Endothelial cell of umbilical vein (primary cell): ENCODE data around the gene TPSB2. TPM values are rescaled to one million over a fixed set of nuclear protein-coding genes. Genes with fewer than 3 reads are reported as not detected.

Experiments
- BruUV-seq: library from RNA; stranded (reverse); fragments of 400-500 nt; replicated peaks from 2 replicates; lab custom pipeline; 2021; lab: Mats Ljungman, UMichigan
- CTCF ChIA-PET: fragments of 300-600, 350-600 bp; sonication (Branson Sonifier 250); formaldehyde crosslinking; loops from one replicate; lab custom pipeline; 2021; ENCODE audit warnings: antibody characterized with exemption, inconsistent platforms; lab: Charles Lee
- POLR2A ChIA-PET: fragments of 300-600, 350-600 bp; sonication (Branson Sonifier 250); formaldehyde crosslinking; loops from one replicate; lab custom pipeline; 2021; ENCODE audit warnings: antibody characterized with exemption, inconsistent platforms; lab: Charles Lee
- DNase-seq: peaks from one replicate; pipeline ENCODE4 v3.0.0-alpha.2; 2011; ENCODE audit warnings: low read depth, low spot score
- FAIRE-seq: peaks from 2 replicates; lab custom pipeline; 2011; peaks lifted over from hg19 to GRCh38; lab: Jason Lieb, UNC
- H2AFZ ChIP-seq: 2 replicates; pipeline ENCODE4 v1.6.0; 2012; ENCODE audit warnings: low read depth, low read length, control low read depth, inconsistent platforms
- H3K27ac ChIP-seq: 2 replicates; pipeline ENCODE4 v1.5.1; 2011; ENCODE audit warnings: low read depth, mild to moderate bottlenecking, control low read depth, low read length, moderate library complexity; ENCODE audit not compliant: insufficient read depth
- H3K27me3 ChIP-seq, 2 experiments: 2 replicates each; pipeline versions ENCODE4 v1.6.0 to v1.6.1; 2011; ENCODE audit warnings: low read length in 2 of 2, mixed read lengths in 1 of 2; ENCODE audit not compliant: control insufficient read depth in 2 of 2, insufficient read depth in 2 of 2
- H3K36me3 ChIP-seq, 2 experiments: 2 replicates in 1 of 2; 3 replicates in 1 of 2; pipeline ENCODE4 v1.5.1; 2011; ENCODE audit warnings: low read length in 2 of 2, mild to moderate bottlenecking in 1 of 2, moderate library complexity in 1 of 2; ENCODE audit not compliant: control insufficient read depth in 2 of 2, insufficient read depth in 2 of 2; ENCODE audit errors: extremely low read depth in 1 of 2
- H3K4me1 ChIP-seq: 3 replicates; pipeline ENCODE4 v1.5.1; 2011; ENCODE audit warnings: mild to moderate bottlenecking, low read length; ENCODE audit not compliant: control insufficient read depth, insufficient read depth; ENCODE audit errors: extremely low read depth
- H3K4me2 ChIP-seq: 2 replicates; pipeline ENCODE4 v1.6.1; 2011; ENCODE audit warnings: low read length, control low read depth, mixed read lengths; ENCODE audit not compliant: insufficient read depth
- H3K4me3 ChIP-seq, 3 experiments: fragments of 200-600 bp in 1 of 3; sonication (generic), shearing (Covaris generic) in 1 of 3; replicated peaks in 1 of 3; 2 replicates each; pipeline ENCODE4 v1.5.1; 2011 to 2016; ENCODE audit warnings: control low read depth in 3 of 3, low read length in 3 of 3, mild to moderate bottlenecking in 2 of 3, inconsistent platforms in 1 of 3, low read depth in 1 of 3, moderate library complexity in 1 of 3; ENCODE audit not compliant: insufficient read depth in 1 of 3
- H3K79me2 ChIP-seq: 2 replicates; pipeline ENCODE4 v1.6.0; 2012; ENCODE audit warnings: low read length, inconsistent platforms; ENCODE audit not compliant: control insufficient read depth, insufficient read depth
- H3K9ac ChIP-seq: replicated peaks from 2 replicates; pipeline ENCODE3; 2011; ENCODE audit warnings: low read length, control low read depth; ENCODE audit not compliant: insufficient read depth; ENCODE audit errors: extremely low read depth
- H3K9me1 ChIP-seq: replicated peaks from 3 replicates; pipeline ENCODE4 v1.6.0; 2011; ENCODE audit warnings: mild to moderate bottlenecking, low read length; ENCODE audit not compliant: control insufficient read depth, insufficient read depth; ENCODE audit errors: extremely low read depth
- H3K9me3 ChIP-seq: replicated peaks from 2 replicates; pipeline ENCODE4 v1.5.1; 2012; ENCODE audit warnings: low read length, inconsistent platforms; ENCODE audit not compliant: control insufficient read depth, insufficient read depth
- H4K20me1 ChIP-seq: replicated peaks from 2 replicates; pipeline ENCODE3; 2011; ENCODE audit warnings: mild to moderate bottlenecking, low read length; ENCODE audit not compliant: control insufficient read depth, insufficient read depth; ENCODE audit errors: extremely low read depth
- CTCF ChIP-seq, 2 donors: IDR thresholded peaks; 1 replicate in 1 of 2; 2 replicates in 1 of 2; pipeline ENCODE4 v1.5.1; 2011; ENCODE audit warnings: low read length in 2 of 2, mild to moderate bottlenecking in 2 of 2, moderate library complexity in 2 of 2, control low read depth in 1 of 2, inconsistent platforms in 1 of 2, low read depth in 1 of 2; ENCODE audit not compliant: insufficient read depth in 1 of 2; ENCODE audit errors: extremely low read depth in 1 of 2
- EZH2 ChIP-seq: IDR thresholded peaks from 2 replicates; pipeline ENCODE4 v1.6.1; 2012; ENCODE audit warnings: borderline replicate concordance, low read depth, mild to moderate bottlenecking, moderate library complexity, low read length, inconsistent platforms; ENCODE audit not compliant: severe bottlenecking
- FOS ChIP-seq: IDR thresholded peaks from 2 replicates; pipeline ENCODE4 v1.6.1; 2011; ENCODE audit warnings: mild to moderate bottlenecking, low read length, moderate library complexity, borderline replicate concordance; ENCODE audit not compliant: insufficient read depth
- GATA2 ChIP-seq: IDR thresholded peaks from 2 replicates; pipeline ENCODE4 v1.7.0; 2011; ENCODE audit warnings: low read depth, mild to moderate bottlenecking, moderate library complexity, mixed read lengths, low read length; ENCODE audit not compliant: insufficient read length, insufficient read depth
- JUN ChIP-seq: IDR thresholded peaks from 2 replicates; pipeline ENCODE4 v1.6.1; 2011; ENCODE audit warnings: borderline replicate concordance, low read depth; ENCODE audit not compliant: insufficient read length, insufficient read depth
- MAX ChIP-seq: IDR thresholded peaks from 2 replicates; pipeline ENCODE4 v1.6.1; 2011; ENCODE audit not compliant: insufficient read depth, insufficient read length
- MYC ChIP-seq: IDR thresholded peaks from one replicate; pipeline ENCODE4 v1.6.1; 2011; ENCODE audit warnings: mild to moderate bottlenecking, low read depth, low read length
- POLR2A ChIP-seq: IDR thresholded peaks from 2 replicates; pipeline ENCODE4 v1.6.1; 2012; ENCODE audit warnings: low read depth, mild to moderate bottlenecking, control low read depth, low read length
- POLR2AphosphoS5 ChIP-seq: IDR thresholded peaks from 2 replicates; pipeline ENCODE4 v1.6.1; 2012; ENCODE audit warnings: low read depth, mild to moderate bottlenecking, control low read depth, low read length, moderate library complexity; ENCODE audit not compliant: insufficient read depth
- dilution Hi-C: fragments of 300-500 bp; cut with MboI; formaldehyde crosslinking; loops from one replicate; pipeline ENCODE4 v1.15.0; 2019; ENCODE audit warnings: low sequenced_read_pairs; ENCODE audit not compliant: extremely low pct_ligation_motif_present
- intact Hi-C: fragments of 100-400 bp; cut with micrococcal nuclease; formaldehyde crosslinking; loops from one replicate; pipeline ENCODE4 v1.10.0; 2022
- polyA plus RNA-seq, 4 experiments: library from polyadenylated mRNA; depleted of rRNA in 3 of 4; stranded (reverse) in 3 of 4; unstranded in 1 of 4; fragments of >200 nt; gene quantifications; 2 replicates each; pipeline versions ENCODE4 v1.2.1 to v1.2.3, GENCODE V29; 2011 to 2012; ENCODE audit warnings: missing spikeins in 1 of 4
- total RNA-seq: library from RNA; stranded (reverse); gene quantifications from 2 replicates; pipeline ENCODE4 v1.2.3, GENCODE V29; 2021

TPSB2 gene
- total and polyA plus RNA-seq, 2 donors (not counting 3 experiments of a cell fraction or from before 2014, with no cell fraction given) = not detected

DNA sequence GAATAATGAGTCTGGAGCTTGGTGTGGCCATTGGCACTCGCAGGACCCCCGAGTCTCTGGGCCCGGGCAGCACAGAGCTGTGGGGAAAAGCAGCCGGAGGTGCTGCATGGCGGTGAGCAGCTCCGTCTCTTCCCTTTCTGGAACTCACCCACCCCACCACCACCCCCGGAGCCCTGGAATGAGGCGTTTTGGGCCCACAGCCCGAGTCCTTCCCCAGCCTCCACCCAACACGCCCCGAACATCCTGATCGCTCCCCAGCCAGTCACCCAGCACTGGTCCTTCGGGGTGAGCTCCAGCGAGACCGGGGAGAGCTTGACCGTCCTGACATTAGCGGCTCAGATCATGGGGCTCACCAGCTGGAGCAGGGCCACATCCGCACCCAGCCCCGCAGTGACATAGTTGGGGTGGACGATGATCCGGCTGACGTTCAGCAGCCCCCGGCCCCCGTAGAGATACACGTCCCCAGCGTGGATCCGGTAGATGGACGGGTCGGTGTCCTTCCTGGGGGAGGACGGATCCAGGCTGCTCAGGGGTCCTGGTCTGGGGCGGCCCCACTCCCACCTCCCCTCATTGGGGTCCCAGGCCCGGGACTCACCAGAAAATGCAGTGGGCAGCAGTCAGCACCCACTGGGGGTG, 32.3 kb upstream of the TPSB2 start:
- dilution Hi-C loops (no loop called here), intact Hi-C loops (no loop called here)
- Histone ChIP-seq H3K27me3 (peaks cover 21 to 25% of the 10 kb centered on the region in 2 experiments), H2AFZ (no peak overlapping the region), H3K4me3 (no peak overlapping the region), H3K4me1 (no peaks in the 10 kb centered on the region), H3K9ac (no peak overlapping the region), H3K79me2 (no peaks in the 10 kb centered on the region), H3K9me1 (no peaks in the 10 kb centered on the region), H4K20me1 (no peaks in the 10 kb centered on the region), H3K27ac (no peak overlapping the region), H3K4me2 (no peak overlapping the region), H3K9me3 (no peaks in the 10 kb centered on the region), H3K36me3 (no peaks in the 10 kb centered on the region)
- TF ChIP-seq POLR2AphosphoS5 = no peak
- TF ChIP-seq MYC = no peak
- TF ChIP-seq JUN = no peak
- TF ChIP-seq CTCF (IDR thresholded peaks at IDR 0.05; ENCODE audit: extremely low read depth in 1 of 2, insufficient read depth in 1 of 2, low read depth in 1 of 2, low read length in 2 of 2) = no peak
- no peak for TF ChIP-seq GATA2
- TF ChIP-seq POLR2A = no peak
- TF ChIP-seq EZH2 = no peak
- no peak for TF ChIP-seq FOS
- TF ChIP-seq MAX = no peak
- no peak for DNase-seq
- BruUV-seq = no TSS peak
- FAIRE-seq = no peak
- POLR2A ChIA-PET = no interaction called here
- CTCF ChIA-PET = interaction anchor here (0.7 to 0.9 kb wide), 2 partner anchors 13 to 37 kb away, joined by 3 read pairs; no protein-coding TSS in a partner anchor
